CD4-positive, alpha-beta T cell treated with Interleukin-6 at 100 ng/mL for 8 hours (primary cell): Measurements from ENCODE around the gene MRPL37.

Source experiments
- DNase-seq: peaks from one replicate; pipeline ENCODE4 v3.0.0-alpha.2; 2020; ENCODE audit warnings: mixed read lengths, low spot score

MRPL37 gene

DNA sequence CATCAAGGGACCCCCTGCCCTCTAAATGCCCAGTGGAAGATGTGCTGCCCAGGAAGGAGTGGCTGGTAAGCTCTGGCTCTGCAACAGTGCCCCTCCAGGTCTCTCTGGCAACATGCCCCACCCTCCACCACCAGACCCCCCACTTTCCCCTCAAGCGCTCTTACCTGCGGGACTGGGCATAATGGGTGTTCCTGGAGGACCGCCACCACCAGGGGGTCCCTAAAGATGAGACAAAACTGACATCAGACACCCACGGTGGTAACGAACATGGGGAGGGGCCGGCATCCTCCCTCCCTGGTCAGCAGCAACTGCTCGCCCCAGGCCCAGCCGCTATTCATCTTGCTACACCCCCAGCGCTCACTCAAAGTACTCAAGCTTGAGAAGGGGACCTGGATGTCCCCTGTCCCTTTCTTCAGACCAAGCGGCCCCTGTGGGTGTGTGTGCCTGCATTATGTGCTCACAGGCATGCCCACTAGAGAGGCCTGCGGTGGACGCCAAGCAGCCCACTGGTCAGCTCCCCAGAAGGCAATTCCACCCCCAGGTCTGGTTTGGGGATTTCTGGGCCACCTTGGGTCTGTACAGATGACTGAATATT, 40.9 kb downstream of the MRPL37 start:
- DNase-seq: no peak

DNA sequence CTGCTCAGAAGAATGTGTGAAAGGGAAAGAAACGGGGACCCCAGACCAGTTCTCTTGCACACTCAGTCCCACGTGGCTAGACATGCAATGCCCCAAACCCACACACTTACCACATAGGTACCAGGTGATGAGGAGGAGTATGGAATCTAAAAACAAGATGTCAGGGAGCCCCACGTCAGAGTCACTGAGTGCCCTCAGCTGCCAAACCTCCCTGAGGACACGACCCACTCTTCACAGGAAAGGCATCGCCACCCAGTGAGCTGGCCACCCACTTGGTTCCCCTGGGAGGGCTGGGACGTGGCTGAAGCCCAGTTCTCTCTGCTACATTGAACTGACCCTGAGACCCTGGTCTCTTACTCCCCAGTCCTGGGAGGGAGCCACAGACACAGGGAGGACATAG, 41.4 kb downstream of the MRPL37 start:
- no peak for DNase-seq

DNA sequence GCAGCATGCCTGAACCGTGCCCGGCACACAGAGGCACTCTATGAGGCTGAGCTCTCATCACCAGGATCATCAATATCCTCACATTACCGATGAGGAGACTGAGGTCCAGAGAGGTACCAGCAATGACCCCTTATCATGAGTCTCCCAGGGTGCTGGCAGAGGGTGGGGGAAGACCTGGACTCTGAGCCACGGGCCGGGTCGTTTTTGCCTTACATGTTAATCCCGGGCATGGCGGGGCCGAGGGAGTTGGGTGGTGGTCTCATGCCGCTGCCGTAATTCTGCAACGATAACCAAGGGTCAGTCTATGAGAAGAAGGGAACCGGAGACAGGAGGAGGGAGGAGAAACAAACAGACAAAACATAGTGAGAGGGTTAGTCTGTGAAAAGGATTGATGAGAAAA, 43.1 kb downstream of the MRPL37 start:
- DNase-seq: no peak

DNA sequence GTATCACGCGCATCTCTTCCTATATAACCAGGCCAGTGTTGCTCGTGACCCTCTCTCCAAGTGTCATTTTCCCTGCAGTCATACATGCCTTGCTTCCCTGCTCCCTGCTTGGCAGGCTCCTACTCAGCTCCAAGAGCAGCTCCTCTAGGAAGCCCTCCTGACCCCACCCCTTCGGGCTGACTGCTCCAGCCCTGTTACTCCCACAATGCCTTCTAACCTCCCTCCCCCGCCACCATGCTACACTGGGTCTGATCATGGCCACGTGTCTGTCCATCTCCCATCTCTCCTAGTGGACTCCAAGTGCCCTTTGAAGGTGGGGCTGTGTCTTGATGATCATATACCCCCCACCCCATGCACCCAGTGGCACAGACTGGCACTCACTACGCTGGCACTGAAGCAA, 44.7 kb downstream of the MRPL37 start:
- DNase-seq: no peak

DNA sequence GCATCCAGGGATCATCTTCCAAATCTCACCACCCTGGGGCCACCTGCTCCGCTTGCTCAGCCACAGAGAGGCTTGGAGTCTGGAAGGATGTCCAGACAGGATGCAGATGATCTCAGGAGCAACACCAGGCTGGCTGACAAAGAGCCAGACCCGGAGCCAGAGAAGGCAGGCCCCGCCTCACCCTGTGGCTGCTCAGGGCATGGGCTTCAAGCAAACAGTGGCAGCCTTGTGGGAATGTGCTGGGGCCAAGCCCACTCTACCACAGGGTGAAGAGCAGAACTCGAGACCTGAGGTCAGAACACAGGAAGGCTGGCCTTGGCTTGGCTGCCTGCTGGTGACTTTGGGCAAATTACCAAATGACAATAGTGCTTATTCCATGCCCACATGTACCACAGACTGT, 45.5 kb downstream of the MRPL37 start:
- no peak for DNase-seq

DNA sequence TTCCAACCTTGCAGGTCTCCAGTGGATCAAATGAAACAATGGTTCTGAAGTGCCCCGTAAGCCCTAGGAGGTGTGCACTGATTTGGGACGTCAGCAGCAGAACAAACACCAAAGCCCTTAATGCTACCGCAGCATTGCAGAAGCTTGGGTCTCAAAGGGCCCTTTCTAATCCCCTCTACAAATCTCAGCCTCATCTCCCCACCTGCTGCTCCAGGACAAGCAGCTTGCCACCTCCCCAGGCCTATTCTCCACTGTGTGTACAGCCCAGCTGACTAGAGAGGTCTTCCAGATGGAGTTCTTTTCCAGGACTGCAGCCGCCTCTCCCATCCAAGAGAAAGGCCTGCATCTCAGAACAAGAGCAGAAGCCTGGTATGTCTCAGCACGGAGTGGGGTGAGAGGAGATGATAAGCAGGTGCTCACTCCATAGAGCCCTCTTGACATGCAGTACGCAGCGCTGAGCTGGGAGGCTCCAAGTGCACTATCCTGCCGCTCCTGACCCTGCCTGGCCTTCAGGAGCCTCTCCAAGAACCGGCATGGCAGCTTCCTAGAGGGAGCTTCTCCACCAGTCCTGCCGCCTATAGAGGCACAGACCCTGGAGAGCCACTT, 46.3 kb downstream of the MRPL37 start:
- no peak for DNase-seq

DNA sequence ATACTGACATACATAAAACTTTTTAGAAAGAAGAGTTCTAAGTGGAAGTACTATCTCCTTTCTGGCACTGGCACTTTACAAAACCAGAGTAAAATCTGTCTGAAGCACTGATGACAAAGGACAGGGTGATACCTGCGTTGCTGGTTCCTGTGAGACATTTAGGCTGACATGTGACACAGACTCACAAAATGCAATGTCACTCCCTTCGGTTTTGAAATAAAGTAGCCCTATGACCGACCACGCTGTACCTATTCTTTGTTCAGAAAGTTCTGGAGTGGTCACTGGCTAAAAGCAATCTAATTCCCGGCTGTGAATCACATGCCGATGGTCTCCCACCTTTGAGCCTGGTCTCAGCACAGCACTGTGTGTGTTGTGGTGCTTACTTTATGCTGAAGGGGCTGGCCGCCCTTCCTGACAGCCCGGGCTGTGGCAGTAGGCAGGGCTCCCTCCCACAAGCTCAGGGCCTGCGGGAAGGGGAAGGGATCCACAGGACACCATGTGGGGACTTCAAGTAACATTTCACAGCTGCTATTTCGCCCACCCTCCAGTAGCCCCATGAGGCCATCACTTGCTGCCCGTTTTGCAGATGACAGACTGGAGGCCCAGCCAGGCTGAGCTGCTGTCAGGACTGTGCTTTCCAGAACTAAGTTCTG, 48.0 kb downstream of the MRPL37 start:
- no peak for DNase-seq

DNA sequence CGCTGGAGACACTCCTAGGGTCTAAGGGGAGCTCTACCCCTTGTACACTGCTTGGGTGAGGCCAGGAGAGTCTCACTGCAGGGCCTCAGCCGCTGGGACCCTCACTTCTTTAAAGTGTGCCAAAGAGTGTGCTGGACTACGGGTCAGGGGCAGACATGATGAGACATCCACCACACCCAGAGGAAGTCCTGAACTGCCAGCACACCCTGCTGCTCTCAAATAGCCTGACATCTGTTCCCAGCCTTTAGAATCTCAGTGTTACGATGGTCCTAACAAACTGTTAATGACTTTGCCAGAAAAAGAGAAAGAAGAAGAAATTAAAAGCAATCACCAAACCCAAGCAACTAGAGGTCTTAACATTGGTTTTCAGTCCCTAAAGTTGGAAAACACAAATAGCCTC, 49.0 kb downstream of the MRPL37 start:
- DNase-seq: no peak

DNA sequence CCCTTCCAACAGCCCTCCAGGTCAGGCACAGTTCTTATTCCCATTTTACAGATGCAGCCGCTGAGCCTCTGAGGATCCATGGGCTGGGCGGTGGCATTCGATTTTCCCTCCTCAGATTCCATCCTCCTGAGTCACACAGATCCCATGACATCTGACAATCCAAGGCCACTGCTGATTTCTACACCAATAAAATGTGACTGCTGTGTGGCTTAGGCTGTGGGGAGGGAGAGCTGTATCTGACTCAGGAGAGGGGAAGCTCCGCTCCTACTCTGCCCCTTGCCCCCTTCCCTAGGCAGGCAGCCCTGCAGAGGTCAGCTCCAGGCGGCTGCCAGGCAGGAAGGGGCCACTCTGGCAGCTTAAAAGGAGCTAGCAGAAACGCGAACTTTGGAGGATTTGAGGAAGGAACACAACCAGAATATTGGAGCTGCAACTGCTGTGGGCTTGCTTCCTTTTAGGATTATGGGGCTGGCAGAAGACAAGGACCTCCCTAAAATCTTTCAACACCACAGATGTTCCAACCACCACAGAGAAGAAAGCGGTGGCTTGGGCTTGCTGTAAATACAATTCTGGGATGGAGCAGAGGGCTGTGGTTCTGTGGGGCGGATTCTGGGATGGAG, 50.0 kb downstream of the MRPL37 start:
- DNase-seq: no peak

DNA sequence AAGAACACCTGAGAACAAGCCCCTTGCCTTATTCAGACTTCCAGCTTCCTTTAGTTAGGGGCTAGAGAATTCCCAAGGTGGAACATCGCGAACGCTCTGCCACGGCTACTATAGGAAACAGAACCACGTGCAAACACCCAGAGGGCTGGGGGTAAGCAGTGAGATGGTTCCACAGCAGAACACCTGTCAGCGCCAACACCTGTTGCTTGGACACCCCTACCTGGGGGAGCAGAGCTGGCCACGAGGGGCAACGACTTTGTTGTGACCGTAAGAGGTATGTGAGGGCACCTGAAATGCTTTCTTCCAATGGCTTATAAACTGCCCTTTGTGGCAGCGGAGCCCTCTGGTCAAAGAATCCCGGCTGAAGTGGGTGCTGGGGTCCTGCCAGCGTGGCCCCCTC, 50.7 kb downstream of the MRPL37 start:
- no peak for DNase-seq

DNA sequence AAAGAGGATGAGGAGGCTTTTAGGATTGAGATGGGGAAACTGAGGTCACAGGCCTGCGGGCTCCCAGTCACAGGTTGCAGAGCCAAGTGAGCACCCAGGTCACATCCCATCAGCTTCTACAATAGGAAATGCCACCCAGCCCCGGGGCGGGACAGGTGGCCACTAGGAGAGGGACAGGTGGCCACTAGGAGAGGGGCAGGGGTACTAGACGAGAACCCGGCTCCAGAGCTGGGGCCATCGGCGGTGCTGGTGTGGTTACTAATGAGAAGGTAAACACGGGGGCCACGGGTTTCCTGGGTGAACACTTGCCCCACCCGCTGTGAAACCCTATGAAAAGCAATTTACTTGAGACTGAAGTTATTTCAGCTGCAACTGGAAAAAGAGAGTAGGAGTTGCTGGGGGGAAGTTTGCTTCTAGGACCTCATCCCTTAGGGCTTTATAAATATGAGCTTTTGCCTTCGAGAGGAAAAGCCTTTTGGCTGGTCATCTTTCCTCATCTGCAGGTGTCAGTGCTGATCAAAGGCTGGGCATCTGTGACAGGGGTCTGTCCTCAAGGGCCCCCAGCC, 52.5 kb downstream of the MRPL37 start:
- DNase-seq: no peak

DNA sequence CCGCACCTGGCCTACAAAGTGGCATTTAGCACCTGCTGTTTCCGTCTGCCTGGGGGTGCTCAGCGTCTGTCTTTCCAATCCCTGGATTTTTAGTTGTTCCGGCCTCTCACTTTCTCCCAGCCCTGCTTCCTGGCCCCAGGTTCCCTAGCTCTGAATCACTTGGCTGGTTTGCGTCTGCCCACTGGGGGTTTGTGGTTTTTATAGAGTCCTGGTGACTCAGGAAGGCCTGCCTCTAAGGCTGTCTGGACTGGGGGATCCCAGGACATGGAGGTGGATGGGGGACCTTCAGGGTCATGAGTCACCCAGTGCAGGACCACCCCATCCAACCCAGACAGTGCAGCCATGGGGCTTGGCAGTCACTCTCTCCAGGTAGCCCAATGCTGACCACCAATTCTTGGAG, 53.5 kb downstream of the MRPL37 start:
- no peak for DNase-seq

DNA sequence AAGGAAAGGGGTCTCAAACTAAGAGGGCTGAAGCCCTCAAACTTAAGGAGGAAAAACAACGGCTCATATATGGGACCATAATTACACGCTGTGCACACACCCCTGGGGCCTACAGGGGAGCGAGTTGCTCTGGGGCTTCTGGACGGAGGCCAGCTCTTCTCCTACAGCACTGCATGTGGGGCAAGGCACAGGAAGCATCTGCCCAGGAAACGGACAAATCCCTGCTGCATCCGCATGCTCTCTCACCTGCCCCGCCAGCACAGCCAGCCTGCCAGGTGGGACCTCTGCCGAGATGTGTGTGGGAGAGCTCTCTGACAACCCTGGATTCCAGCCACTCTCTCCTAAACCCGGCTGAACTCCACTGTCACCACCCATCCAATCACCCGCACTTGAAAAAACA, 54.1 kb downstream of the MRPL37 start:
- no peak for DNase-seq

DNA sequence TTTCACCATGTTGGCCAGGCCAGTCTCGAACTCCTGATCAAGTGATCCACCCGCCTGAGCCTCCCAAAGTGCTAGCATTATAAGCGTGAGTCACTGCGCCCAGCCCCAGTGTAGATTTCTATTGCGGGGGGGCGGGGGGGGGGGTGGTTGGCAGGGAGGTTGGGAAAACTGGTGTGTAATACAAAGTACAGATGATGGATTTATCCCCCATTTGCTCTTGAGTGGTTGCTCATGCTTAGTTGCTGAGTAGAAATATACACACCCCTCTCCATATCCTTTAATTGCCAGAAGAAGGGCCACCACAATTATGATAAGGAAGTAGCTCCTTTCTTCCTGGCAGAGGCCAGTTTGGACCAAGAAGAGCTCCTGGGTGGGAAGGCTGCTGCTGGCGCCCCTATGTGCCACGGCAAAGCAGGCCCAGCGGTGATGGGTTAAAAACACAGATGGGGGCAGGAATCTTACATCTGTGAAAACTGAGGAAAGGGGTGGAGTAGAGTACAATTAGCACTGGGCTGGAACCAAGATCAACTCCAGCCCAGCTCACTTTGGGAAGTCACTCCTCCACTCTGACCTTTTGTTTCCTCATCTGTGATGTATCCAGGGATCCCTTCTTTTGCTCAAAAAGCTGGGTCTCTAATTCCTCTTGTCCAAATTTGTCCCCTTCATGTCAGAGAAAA, 55.2 kb downstream of the MRPL37 start:
- no peak for DNase-seq

DNA sequence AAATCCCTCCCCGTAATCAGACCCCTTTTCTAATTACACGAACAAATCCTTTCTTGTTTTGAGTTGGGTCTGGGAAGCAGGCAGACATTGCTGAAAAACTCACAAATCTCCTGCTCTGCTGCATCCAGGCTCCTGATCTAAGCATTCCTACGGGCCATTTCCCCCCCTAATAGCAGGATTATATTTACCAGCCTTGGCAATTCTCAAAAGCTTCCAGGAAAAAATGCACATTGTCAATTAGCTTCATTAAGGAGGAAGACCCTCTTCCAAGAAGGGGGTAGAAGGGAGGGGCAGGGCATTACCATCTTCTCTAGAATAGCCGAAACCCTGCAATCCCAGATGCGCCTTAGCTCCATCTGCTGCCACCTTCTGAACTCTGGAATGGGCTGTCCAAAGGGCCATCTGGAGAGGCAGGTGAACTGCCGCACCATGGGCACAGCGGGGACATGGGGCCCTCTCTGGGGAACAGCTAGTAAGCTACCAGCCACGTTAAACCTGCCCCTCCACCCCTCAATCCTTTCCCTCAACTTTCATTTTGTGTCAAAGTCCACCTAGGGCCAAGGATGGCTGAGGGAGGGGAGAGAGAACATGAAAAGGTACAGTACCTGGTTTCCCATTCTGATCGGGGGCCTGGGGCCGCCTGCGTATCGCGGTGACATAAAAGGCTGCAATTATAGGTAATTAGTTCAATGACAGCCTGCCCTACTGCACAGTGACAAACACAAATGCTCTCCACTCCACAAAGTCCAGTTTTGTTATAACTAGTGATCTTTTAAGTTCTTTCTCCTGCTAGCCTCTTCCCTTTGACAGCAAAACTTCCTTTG, 56.8 kb downstream of the MRPL37 start:
- no peak for DNase-seq

DNA sequence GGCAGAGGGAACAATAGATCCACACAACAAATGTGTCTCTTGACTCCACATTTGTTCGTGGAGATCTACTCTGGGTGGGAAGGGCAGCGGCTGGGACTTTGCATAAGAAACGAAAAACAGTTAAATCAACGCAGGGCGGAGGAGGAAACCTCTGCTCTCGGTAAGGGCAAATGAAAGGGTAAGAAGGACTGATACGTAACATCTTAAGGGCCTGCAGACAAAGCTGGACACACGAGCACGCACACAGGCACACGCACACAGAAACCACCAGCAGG, 57.3 kb downstream of the MRPL37 start:
- no peak for DNase-seq

DNA sequence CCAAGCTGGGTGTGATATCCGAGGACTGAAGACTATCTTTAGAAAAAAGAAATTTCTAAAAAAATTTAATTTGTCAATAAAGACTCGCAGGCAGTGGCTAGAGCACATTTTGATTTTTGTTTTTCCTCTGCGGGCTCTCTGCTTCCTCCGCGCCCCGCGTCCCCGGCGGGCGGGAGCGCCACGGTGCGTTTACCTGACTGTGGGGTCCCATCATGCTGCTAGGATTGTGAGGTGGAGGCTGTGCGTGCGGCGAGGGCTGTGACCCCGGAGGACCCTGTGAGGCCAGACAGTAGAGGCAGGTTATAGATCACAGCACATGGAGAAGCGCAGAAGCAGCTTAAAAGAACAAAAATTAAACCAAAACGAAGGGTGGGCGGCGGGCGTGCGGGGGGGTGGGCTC, 57.9 kb downstream of the MRPL37 start:
- no peak for DNase-seq

DNA sequence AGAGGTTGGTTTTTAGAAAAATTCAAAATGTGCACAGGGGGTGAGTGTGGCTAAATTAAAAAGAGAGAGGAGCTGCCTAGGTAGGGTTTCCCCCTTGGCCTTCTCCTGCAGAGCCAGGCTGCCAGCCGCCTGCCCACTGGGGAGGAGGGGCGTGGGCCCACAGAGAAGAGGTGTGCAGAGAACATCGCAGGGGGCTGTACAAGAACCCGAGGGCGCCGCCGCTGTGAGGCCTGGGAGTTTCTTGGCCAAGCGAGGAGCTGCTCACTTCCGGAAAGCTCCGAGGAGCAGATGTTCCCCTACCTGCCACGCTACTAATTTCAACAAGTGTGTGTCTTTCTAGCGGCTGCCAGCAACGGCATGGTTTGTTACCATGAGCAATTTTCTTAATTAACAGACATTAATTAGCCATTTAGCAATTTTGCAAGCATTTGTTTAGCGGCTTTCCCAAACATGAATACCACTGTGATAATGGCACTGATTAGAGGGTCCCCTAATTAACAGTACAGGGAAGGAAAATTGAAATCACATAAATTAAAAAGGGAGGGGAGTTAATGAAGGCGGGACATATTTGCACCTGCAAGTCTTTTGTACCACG, 59.7 kb downstream of the MRPL37 start:
- no peak for DNase-seq

DNA sequence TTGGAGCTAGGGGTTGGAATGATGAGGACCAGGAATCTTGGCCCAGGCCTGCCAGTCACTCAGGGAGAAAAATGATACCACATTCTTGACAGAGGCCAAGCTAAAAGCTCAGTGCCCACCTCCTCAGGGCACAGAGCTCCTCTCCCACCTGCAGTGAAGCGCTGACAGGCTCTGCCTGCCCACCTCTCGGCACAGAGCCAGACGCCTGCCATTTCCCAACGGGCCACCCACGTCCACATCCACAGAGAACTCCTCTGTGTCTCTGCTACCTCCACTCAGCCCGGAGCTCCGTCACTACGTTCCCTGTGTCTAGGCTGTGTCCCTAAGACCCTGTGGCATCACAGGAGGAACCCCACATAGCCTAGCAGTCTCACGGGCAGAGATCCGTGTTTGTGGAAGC, 60.8 kb downstream of the MRPL37 start:
- no peak for DNase-seq

DNA sequence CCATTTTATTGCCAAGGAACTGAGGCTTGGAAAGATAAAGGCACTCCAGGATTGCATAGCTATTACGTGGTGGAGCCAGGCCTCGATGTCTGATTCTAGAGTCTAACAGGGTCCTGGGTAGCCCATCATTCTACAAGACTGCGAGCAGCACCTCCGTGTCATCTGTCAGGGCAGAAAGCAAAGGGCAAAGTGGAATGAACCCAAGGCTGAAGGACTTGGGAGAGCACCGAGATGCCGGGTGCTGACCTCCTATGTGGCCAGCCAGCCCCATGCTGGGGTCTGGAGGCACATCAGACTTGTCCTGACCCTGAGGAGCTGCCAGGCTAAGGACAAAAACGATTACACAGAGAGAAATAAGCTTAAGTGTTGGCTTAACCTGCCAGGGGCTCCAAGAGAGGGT, 62.3 kb downstream of the MRPL37 start:
- DNase-seq: no peak

DNA sequence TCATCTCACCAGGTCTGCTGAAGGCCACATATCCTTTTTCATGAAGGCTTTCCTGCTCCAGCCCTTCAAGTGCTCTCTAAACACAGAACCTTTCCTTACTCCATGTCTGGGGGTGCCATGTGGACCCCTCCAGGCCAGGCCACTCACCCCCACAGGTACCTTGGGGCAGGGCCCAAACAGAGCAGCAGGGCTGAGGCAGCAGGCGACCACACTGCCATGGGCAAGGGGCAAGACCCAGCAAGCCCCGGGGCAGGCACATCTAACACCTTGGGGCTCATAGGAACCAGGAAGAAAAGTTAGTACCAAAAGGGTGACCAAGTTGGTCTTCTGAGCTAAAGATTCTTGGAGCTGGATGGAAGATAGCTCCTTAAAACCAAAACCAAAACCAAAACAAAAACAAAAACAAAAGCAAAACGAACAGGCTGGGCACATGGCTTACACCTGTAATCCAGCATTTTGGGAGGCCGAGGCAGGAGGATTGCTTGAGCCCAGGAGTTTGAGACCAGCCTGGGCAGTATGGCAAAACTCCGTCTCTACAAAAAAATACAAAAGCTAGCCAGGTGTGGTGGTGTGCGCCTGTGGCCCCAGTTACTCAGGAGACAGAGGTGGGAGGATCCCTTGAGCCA, 63.7 kb downstream of the MRPL37 start:
- DNase-seq: no peak
